Cardiac muscle cell (in vitro differentiated cells and primary cell): ENCODE measurements around the gene HNRNPA1. TPM values are rescaled to one million over a fixed set of nuclear protein-coding genes. Genes with fewer than 3 reads are reported as not detected.
"Not testable (repeated sequence)": the region's sequence is repeated elsewhere in the genome, so short reads cannot be mapped to it uniquely, and the experiment has no call there.

ENCODE experiments used
- DNase-seq, 2 donors: peaks; one replicate each; pipeline versions ENCODE4 v3.0.0 to v3.0.0-alpha.2; 2010 to 2017; ENCODE audit warnings: low read depth in 1 of 2, low spot score in 1 of 2
- H3K27ac ChIP-seq: fragments of 200-600 bp; sonication (generic); 2 replicates; pipeline ENCODE4 v1.5.1; 2016
- H3K27me3 ChIP-seq: fragments of 200-600 bp; sonication (generic); 2 replicates; pipeline ENCODE4 v1.6.0; 2016; ENCODE audit warnings: control low read depth
- H3K36me3 ChIP-seq: fragments of 200-600 bp; sonication (generic); 2 replicates; pipeline ENCODE4 v1.5.1; 2016; ENCODE audit warnings: control low read depth
- H3K4me1 ChIP-seq: fragments of 200-600 bp; sonication (generic); 2 replicates; pipeline ENCODE4 v1.8.1; 2017; ENCODE audit warnings: low read depth, mild to moderate bottlenecking, mixed run types
- H3K4me3 ChIP-seq: fragments of 200-600 bp; sonication (generic); 2 replicates; pipeline ENCODE4 v1.5.1; 2016; ENCODE audit warnings: mild to moderate bottlenecking
- H3K9me3 ChIP-seq: fragments of 200-600 bp; sonication (generic); 2 replicates; pipeline ENCODE4 v1.5.1; 2017; ENCODE audit warnings: low read depth, mild to moderate bottlenecking, control low read depth
- polyA plus RNA-seq: library from polyadenylated mRNA; unstranded; fragments of >200 nt; fragmentation: Nextera tagmentation; extraction: Ambion mirVana; gene quantifications from 2 replicates; pipeline ENCODE4 v1.2.1, GENCODE V29; 2016
- total RNA-seq: library from RNA; depleted of rRNA; stranded (reverse); fragments of >200 nt; gene quantifications from 2 replicates; pipeline ENCODE4 v1.2.3, GENCODE V29; 2016
- TF ChIP-seq, protein P1 (sequence below): IDR thresholded peaks from 2 replicates; pipeline ENCODE4 v1.5.1; 2012; ENCODE audit warnings: low read depth, mild to moderate bottlenecking, low read length

HNRNPA1 gene
- total and polyA plus RNA-seq, 2 experiments from 2014 or later: 794 to 963 TPM

DNA sequence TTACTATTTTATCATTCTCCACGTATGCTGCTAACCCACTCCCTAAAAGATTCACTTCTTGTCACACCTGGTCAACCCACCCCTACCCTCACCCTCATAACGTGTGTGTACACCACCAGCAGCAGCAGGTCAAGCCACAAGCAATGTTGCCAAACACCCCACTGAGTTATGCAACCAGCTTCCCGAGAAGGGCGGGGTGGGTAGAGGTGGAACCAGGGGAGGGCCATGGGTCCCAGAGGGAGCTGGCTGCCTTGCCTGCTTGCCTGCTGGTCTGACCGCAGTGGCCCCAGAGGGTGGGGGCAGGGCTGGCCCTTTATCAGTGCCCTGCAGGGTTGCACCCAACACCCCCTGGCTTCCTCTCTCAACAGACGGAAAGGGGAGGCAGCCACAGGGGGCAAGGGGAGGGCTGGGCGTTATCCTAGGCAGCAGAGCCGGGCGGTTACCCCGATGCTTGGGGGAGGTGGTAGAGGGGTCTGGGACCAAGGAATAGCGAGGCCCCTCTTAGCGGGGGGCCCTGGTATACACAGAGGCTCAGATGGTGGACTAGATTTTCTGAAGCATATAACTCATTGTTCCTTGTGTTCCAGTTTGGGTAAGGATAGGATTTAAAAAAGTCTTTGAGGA lies 23.8 kb downstream of the HNRNPA1 start:
- no peaks in the 10 kb centered on the region for H3K9me3 ChIP-seq
- DNase-seq: peak in 1 of 2 donors; percentile 87
- TF ChIP-seq, protein P1, sequence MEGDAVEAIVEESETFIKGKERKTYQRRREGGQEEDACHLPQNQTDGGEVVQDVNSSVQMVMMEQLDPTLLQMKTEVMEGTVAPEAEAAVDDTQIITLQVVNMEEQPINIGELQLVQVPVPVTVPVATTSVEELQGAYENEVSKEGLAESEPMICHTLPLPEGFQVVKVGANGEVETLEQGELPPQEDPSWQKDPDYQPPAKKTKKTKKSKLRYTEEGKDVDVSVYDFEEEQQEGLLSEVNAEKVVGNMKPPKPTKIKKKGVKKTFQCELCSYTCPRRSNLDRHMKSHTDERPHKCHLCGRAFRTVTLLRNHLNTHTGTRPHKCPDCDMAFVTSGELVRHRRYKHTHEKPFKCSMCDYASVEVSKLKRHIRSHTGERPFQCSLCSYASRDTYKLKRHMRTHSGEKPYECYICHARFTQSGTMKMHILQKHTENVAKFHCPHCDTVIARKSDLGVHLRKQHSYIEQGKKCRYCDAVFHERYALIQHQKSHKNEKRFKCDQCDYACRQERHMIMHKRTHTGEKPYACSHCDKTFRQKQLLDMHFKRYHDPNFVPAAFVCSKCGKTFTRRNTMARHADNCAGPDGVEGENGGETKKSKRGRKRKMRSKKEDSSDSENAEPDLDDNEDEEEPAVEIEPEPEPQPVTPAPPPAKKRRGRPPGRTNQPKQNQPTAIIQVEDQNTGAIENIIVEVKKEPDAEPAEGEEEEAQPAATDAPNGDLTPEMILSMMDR: no peak
- peaks cover 6% of the 10 kb centered on the region for H3K4me1 ChIP-seq
- H3K4me3 ChIP-seq: no peak overlapping the region
- H3K36me3 ChIP-seq: no peaks in the 10 kb centered on the region
- no peaks in the 10 kb centered on the region for H3K27me3 ChIP-seq
- no peak overlapping the region for H3K27ac ChIP-seq

DNA sequence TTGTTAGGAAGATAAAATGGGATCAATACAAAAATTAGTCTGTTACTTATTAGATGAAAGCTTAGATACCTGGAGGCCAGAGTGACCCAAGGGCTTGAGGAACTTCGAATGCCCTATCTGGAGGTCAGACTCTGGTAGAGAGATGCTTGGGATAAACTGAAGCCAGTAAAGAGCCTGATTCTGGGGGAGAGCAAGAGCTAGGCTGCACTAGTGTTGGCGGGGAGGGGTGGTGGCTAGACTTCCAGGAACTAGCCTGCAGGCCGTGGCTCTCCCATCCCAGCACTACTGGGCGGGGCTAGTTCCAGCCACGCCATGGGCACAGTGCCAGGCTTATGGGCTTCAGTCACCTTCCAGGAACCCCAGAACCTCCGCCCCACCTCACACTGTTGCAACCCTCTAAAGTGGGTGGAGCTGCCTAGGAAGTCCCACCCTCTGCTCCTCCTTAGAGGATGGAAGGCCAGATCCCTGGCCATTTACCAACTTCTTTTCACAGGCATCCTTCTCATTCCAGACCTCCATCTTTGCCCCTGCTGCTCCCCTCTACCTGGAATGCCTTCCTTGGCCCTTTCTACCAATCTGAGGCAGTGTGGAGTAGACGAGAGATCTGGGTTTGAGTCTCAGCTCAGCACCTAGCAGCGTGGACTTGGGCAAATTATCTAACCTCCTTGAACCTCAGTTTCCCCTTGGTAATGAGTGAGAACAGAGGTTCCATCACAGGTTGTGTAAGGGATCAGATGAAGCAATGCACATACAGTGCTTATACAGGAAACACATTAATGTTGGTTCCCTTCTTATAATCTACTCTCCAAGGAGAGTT lies 26.6 kb downstream of the HNRNPA1 start:
- TF ChIP-seq, protein P1: no peak
- Histone ChIP-seq H3K9me3 (no peaks in the 10 kb centered on the region), H3K4me1 (no peaks in the 10 kb centered on the region), H3K27ac (no peak overlapping the region), H3K4me3 (no peak overlapping the region), H3K27me3 (no peaks in the 10 kb centered on the region), H3K36me3 (no peaks in the 10 kb centered on the region)
- DNase-seq: peak in 1 of 2 donors; percentile 96

GRCh38 chr12:54311051-54311450 lies 30.5 kb downstream of the HNRNPA1 start:
- no peak overlapping the region for H3K27ac ChIP-seq
- H3K36me3 ChIP-seq: no peaks in the 10 kb centered on the region
- H3K9me3 ChIP-seq: no peaks in the 10 kb centered on the region
- no peak for DNase-seq
- TF ChIP-seq, protein P1: no peak
- no peak overlapping the region for H3K4me3 ChIP-seq
- no peaks in the 10 kb centered on the region for H3K27me3 ChIP-seq
- no peaks in the 10 kb centered on the region for H3K4me1 ChIP-seq

DNA sequence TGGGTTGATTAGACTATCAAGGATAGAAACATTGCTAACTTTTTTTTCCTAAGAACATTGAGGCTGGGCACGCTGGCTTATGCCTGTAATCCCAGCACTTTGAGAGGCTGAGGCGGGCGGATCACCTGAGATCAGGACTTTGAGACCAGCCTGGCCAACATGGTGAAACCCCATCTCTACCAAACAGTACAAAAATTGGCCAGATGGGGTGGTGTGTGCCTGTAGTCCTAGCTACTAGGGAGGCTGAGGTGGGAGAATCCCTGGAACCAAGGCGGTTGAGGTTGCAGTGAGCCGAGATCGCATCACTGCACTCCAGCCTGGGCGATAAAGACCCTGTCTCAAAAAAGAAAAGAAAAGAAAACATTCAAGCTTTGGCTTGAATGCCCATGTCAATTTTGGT lies 31.8 kb downstream of the HNRNPA1 start:
- not testable (repeated sequence) for H3K27ac ChIP-seq, H3K4me3 ChIP-seq, H3K4me1 ChIP-seq, H3K27me3 ChIP-seq, H3K36me3 ChIP-seq, DNase-seq, H3K9me3 ChIP-seq

- Histone ChIP-seq H3K27ac (no peak overlapping the region), H3K9me3 (no peaks in the 10 kb centered on the region), H3K4me3 (no peak overlapping the region), H3K27me3 (no peaks in the 10 kb centered on the region), H3K4me1 (no peaks in the 10 kb centered on the region), H3K36me3 (no peaks in the 10 kb centered on the region)
- TF ChIP-seq, protein P1: no peak
- DNase-seq: no peak
These were observed 40.8 kb downstream of the HNRNPA1 start for GRCh38 chr12:54321363-54321762.
